ENCODE results near the gene ADAM15.

- TF ChIP-seq CTCF (IDR thresholded peaks at IDR 0.05) (no peak), POLR2A (IDR thresholded peaks at IDR 0.05) (no peak)
Measured at GRCh38 chr1:155062151-155062686, 11.1 kb downstream of the ADAM15 start.

Data from right lobe of liver (tissue), 4 donors.